HepG2 (cell line): Measurements from ENCODE around the gene CISD2. TPM values are rescaled to one million over a fixed set of nuclear protein-coding genes. Genes with fewer than 3 reads are reported as not detected.
A peak's percentile ranks its signal among the peaks of the same experiment; 100 is the strongest.

Experiments
- FOXA1 ChIP-seq, 2 experiments: fragments of 450-650 bp in 1 of 2; sonication (generic) in 1 of 2; formaldehyde crosslinking in 1 of 2; IDR thresholded peaks; 2 replicates each; pipeline versions ENCODE4 v1.4.0 to v1.6.1; 2016 to 2020; ENCODE audit warnings: missing genetic modification reagents in 1 of 2
- HOXA3 ChIP-seq: sonication (generic); formaldehyde crosslinking; IDR thresholded peaks from 2 replicates; pipeline ENCODE4 v1.5.0; 2020; ENCODE audit warnings: missing genetic modification reagents
- JUND ChIP-seq: sonication (generic); formaldehyde crosslinking; IDR thresholded peaks from 2 replicates; pipeline ENCODE4 v1.8.0; 2022; ENCODE audit warnings: mild to moderate bottlenecking, missing genetic modification reagents
- KDM5B ChIP-seq: sonication (generic); formaldehyde crosslinking; IDR thresholded peaks from 2 replicates; pipeline ENCODE4 v1.4.0; 2020; ENCODE audit warnings: missing genetic modification reagents, mild to moderate bottlenecking, borderline replicate concordance
- LCORL ChIP-seq, 2 experiments: fragments of 450-650 bp in 1 of 2; sonication (generic) in 1 of 2; formaldehyde crosslinking in 1 of 2; IDR thresholded peaks; 2 replicates each; pipeline versions ENCODE4 v1.5.0 to v1.6.1; 2017 to 2020; ENCODE audit warnings: antibody characterized with exemption in 1 of 2, missing genetic modification reagents in 1 of 2
- RBAK ChIP-seq: sonication (generic); formaldehyde crosslinking; IDR thresholded peaks from 2 replicates; pipeline ENCODE4 v1.5.1; 2020; ENCODE audit warnings: mild to moderate bottlenecking, missing genetic modification reagents
- REL ChIP-seq: sonication (generic); formaldehyde crosslinking; conservative IDR thresholded peaks from 2 replicates; pipeline ENCODE4 v1.8.0; 2022; ENCODE audit warnings: mild to moderate bottlenecking, missing genetic modification reagents, moderate library complexity
- ZBTB3 ChIP-seq: sonication (generic); formaldehyde crosslinking; IDR thresholded peaks from 2 replicates; pipeline ENCODE4 v1.4.0; 2020; ENCODE audit warnings: low read depth, mild to moderate bottlenecking, moderate library complexity, missing genetic modification reagents, borderline replicate concordance
- ZFP36L1 ChIP-seq: sonication (generic); formaldehyde crosslinking; IDR thresholded peaks from 2 replicates; pipeline ENCODE4 v1.8.0; 2022; ENCODE audit warnings: mild to moderate bottlenecking, missing genetic modification reagents, moderate library complexity
- ZNF234 ChIP-seq: sonication (generic); formaldehyde crosslinking; conservative IDR thresholded peaks from 2 replicates; pipeline ENCODE4 v1.5.1; 2020; ENCODE audit warnings: mild to moderate bottlenecking, missing genetic modification reagents
- ZNF564 ChIP-seq: sonication (generic); formaldehyde crosslinking; IDR thresholded peaks from 2 replicates; pipeline ENCODE4 v1.8.1; 2023; ENCODE audit warnings: mild to moderate bottlenecking, missing genetic modification reagents
- ZNF652 ChIP-seq: IDR thresholded peaks from 2 replicates; pipeline ENCODE4 v1.6.1; 2016; ENCODE audit warnings: low read depth, borderline replicate concordance
- ZNF703 ChIP-seq: sonication (generic); formaldehyde crosslinking; IDR thresholded peaks from 2 replicates; pipeline ENCODE4 v1.5.1; 2020; ENCODE audit warnings: missing genetic modification reagents, mild to moderate bottlenecking, moderate library complexity, borderline replicate concordance
- ZNF749 ChIP-seq: sonication (generic); formaldehyde crosslinking; IDR thresholded peaks from 2 replicates; pipeline ENCODE4 v1.8.0; 2022; ENCODE audit warnings: mild to moderate bottlenecking, missing genetic modification reagents, moderate library complexity, borderline replicate concordance
- polyA plus RNA-seq, 8 experiments: library from polyadenylated mRNA; depleted of rRNA in 3 of 8; stranded (reverse) in 7 of 8; unstranded in 1 of 8; fragments of >200 nt; fragmentation: Illumina TruSeq in 4 of 8; extraction: Trizol in 4 of 8; gene quantifications; 2 replicates each; pipeline versions ENCODE4 v1.2.1 to v1.2.3, GENCODE V29; 2011 to 2016; ENCODE audit warnings: low read depth in 4 of 8, missing spikeins in 1 of 8, mixed read lengths in 1 of 8; ENCODE audit not compliant: insufficient read depth in 1 of 8
- total RNA-seq, 5 experiments: library from RNA; depleted of rRNA; stranded (reverse); fragments of >200 nt; fragmentation: Illumina TruSeq; extraction: Trizol; gene quantifications; 2 replicates each; pipeline ENCODE4 v1.2.3, GENCODE V29; 2016; ENCODE audit warnings: low read depth in 1 of 5
- TF ChIP-seq, protein P1 (sequence below): IDR thresholded peaks from 2 replicates; pipeline ENCODE4 v1.6.1; 2016; ENCODE audit warnings: low read depth, missing genetic modification reagents, missing compliant biosample characterization
- TF ChIP-seq, protein P2 (sequence below): sonication (generic); formaldehyde crosslinking; IDR thresholded peaks from 2 replicates; pipeline ENCODE4 v1.8.1; 2023; ENCODE audit warnings: mild to moderate bottlenecking, missing genetic modification reagents
- TF ChIP-seq, protein P3 (sequence below): IDR thresholded peaks from 2 replicates; pipeline ENCODE4 v1.6.1; 2012; ENCODE audit warnings: low read depth, low read length, improper control_type of control experiment

CISD2 gene
- total and polyA plus RNA-seq, 2 of the 13 experiments (the other 11 are each of a cell fraction or from before 2014, with no cell fraction given), result 24.5 to 37.7 TPM

DNA sequence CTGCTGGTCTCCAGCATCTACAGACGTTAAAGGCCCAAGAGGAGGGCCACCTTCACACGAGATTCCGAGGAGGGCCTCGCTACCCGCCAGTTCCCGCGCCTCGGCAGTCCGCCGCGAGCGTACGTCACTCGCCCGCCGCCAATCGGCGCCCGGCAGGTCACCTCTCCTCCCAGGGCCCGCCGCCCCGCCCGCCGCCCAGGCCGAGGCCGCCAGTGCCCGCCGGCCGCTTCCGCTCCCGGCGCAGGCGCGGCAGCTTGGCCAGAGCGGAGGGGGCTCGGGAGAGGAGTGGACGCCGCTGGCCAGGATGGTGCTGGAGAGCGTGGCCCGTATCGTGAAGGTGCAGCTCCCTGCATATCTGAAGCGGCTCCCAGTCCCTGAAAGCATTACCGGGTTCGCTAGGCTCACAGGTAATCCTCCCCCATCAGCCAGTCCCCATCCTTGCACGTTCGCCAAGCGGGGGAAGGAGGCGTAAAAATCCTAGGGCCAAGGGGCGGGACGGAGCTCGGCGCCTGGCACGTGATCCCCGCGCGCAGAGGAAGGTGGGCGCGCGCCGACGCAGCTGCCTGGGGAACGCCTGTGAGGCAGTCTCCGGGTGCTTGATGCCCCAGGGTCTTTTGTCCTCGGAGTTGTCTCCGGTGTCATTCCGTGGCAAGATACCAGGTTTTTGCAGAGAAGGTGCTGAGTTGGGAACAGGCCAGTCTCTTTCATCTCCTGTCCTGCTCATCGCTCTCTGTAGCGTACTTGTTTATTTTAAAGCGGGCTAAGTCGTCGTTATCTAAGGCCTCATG, at the start of gene CISD2 (continued):
- TF ChIP-seq, protein P1, sequence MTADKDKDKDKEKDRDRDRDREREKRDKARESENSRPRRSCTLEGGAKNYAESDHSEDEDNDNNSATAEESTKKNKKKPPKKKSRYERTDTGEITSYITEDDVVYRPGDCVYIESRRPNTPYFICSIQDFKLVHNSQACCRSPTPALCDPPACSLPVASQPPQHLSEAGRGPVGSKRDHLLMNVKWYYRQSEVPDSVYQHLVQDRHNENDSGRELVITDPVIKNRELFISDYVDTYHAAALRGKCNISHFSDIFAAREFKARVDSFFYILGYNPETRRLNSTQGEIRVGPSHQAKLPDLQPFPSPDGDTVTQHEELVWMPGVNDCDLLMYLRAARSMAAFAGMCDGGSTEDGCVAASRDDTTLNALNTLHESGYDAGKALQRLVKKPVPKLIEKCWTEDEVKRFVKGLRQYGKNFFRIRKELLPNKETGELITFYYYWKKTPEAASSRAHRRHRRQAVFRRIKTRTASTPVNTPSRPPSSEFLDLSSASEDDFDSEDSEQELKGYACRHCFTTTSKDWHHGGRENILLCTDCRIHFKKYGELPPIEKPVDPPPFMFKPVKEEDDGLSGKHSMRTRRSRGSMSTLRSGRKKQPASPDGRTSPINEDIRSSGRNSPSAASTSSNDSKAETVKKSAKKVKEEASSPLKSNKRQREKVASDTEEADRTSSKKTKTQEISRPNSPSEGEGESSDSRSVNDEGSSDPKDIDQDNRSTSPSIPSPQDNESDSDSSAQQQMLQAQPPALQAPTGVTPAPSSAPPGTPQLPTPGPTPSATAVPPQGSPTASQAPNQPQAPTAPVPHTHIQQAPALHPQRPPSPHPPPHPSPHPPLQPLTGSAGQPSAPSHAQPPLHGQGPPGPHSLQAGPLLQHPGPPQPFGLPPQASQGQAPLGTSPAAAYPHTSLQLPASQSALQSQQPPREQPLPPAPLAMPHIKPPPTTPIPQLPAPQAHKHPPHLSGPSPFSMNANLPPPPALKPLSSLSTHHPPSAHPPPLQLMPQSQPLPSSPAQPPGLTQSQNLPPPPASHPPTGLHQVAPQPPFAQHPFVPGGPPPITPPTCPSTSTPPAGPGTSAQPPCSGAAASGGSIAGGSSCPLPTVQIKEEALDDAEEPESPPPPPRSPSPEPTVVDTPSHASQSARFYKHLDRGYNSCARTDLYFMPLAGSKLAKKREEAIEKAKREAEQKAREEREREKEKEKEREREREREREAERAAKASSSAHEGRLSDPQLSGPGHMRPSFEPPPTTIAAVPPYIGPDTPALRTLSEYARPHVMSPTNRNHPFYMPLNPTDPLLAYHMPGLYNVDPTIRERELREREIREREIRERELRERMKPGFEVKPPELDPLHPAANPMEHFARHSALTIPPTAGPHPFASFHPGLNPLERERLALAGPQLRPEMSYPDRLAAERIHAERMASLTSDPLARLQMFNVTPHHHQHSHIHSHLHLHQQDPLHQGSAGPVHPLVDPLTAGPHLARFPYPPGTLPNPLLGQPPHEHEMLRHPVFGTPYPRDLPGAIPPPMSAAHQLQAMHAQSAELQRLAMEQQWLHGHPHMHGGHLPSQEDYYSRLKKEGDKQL, result no peak
- TF ChIP-seq KDM5B (peak; percentile 98), ZBTB3 (CRISPR knock-in tag) (peak; percentile 94; the same call in 1 of the 2 replicates), ZNF703 (no peak; the same call in 1 of the 2 replicates), JUND (CRISPR knock-in tag) (0 out of 2 replicates have a peak, but pooled peaks have one; percentile 43), LCORL (IDR thresholded peaks at IDR 0.05) (no peak), LCORL (CRISPR knock-in tag; IDR thresholded peaks at IDR 0.05) (peak; percentile 87), ZNF652 (CRISPR knock-in tag) (no peak), REL (peak; percentile 98), ZFP36L1 (CRISPR knock-in tag) (peak; percentile 91), HOXA3 (CRISPR knock-in tag) (peak; percentile 83), RBAK (CRISPR knock-in tag) (no peak), ZNF749 (CRISPR knock-in tag) (peak; percentile 93), FOXA1 (IDR thresholded peaks at IDR 0.05) (no peak), FOXA1 (CRISPR knock-in tag; IDR thresholded peaks at IDR 0.05) (peak; percentile 44; the same call in 1 of the 2 replicates), ZNF234 (CRISPR knock-in tag) (peak; percentile 22), ZNF564 (peak; percentile 95)
- TF ChIP-seq, protein P2, sequence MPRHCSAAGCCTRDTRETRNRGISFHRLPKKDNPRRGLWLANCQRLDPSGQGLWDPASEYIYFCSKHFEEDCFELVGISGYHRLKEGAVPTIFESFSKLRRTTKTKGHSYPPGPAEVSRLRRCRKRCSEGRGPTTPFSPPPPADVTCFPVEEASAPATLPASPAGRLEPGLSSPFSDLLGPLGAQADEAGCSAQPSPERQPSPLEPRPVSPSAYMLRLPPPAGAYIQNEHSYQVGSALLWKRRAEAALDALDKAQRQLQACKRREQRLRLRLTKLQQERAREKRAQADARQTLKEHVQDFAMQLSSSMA (CRISPR knock-in tag), result peak; percentile 87; the same call in 1 of the 2 replicates
- TF ChIP-seq, protein P3, sequence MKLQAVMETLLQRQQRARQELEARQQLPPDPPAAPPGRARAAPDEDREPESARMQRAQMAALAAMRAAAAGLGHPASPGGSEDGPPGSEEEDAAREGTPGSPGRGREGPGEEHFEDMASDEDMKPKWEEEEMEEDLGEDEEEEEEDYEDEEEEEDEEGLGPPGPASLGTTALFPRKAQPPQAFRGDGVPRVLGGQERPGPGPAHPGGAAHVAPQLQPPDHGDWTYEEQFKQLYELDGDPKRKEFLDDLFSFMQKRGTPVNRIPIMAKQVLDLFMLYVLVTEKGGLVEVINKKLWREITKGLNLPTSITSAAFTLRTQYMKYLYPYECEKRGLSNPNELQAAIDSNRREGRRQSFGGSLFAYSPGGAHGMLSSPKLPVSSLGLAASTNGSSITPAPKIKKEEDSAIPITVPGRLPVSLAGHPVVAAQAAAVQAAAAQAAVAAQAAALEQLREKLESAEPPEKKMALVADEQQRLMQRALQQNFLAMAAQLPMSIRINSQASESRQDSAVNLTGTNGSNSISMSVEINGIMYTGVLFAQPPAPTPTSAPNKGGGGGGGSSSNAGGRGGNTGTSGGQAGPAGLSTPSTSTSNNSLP, result no peak
